Activated CD4-positive, alpha-beta T cell treated with anti-CD3 and anti-CD28 coated beads for 1 hour (primary cell): ENCODE data around the gene MALL.
"Not testable (repeated sequence)": the region's sequence is repeated elsewhere in the genome, so short reads cannot be mapped to it uniquely, and the experiment has no call there.

Source experiments
- DNase-seq: peaks from one replicate; pipeline ENCODE4 v3.0.0-alpha.2; 2020

Gene MALL

DNA sequence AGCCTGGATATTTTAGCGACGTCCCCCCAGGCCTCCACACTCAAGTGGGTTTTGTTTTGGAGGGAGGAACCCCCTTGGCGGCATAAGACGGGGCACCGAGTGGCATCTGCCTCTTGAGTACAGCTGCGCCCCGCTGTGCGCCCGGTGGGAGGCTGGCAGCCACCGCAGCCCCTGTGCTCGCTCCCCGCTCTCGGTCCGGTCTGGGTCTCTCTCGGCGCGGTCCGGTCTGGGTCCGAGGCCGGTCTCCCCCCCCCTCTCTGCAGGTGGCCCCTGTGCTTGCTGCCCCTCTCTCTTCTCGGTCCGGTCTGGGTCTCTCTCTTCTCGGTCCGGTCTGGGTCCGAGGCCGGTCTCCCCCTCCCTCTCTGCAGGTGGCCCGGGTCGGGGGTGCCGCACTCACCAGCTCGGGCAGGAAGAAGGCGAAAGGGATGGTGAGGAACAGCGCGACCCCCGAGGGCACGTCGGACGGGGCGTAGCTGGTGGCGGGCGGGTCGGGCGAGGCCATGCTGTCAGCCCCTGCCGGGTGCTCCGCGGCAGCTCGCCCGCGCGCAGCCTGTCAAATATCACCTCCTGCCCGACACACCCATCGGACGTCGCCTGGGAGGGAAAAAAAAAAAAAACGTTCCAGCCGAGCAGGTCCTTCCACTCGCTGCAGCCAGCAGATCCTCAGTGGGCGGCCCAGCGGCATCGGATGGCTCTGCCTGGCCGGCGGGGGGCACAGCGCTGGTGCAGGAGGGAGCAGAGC, at the start of gene MALL:
TSS of gene MALL (minus strand) at position 532 of the 742 bp plus-strand sequence. CDS start at position 502, 30 bp downstream.
- no peak for DNase-seq

GRCh38 chr2:110157153-110157793, 41.7 kb upstream of the MALL start:
- DNase-seq: no peak

- DNase-seq: not testable (repeated sequence)
Observed at GRCh38 chr2:110154828-110155227, 39.2 kb upstream of the MALL start.

- not testable (repeated sequence) for DNase-seq
Observed at GRCh38 chr2:110154188-110154587, 38.6 kb upstream of the MALL start.

- DNase-seq: no peak
Observed at GRCh38 chr2:110153416-110153815, 37.8 kb upstream of the MALL start.

- DNase-seq: no peak
Observed at GRCh38 chr2:110152943-110153342, 37.3 kb upstream of the MALL start.

- no peak for DNase-seq
Observed at GRCh38 chr2:110149330-110150220, 34.0 kb upstream of the MALL start.

DNA sequence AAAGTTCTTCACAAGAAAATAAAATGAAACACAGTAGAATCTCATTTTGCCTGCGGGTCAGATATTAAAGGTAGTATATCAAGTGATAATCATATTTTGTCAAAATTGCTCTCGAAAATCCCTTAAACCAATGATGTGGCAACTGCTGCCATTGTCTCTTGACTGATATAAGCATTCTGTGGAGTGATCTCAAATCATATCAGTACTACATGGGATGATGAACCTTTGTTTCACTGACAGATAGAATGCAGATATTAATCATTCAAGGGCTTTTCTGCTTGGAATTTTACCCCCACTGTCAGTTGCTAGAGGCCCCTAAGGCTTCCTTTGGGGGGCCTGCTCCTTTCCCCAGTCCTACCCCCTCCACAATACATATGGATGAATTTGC, 31.3 kb upstream of the MALL start:
- DNase-seq: no peak

DNA sequence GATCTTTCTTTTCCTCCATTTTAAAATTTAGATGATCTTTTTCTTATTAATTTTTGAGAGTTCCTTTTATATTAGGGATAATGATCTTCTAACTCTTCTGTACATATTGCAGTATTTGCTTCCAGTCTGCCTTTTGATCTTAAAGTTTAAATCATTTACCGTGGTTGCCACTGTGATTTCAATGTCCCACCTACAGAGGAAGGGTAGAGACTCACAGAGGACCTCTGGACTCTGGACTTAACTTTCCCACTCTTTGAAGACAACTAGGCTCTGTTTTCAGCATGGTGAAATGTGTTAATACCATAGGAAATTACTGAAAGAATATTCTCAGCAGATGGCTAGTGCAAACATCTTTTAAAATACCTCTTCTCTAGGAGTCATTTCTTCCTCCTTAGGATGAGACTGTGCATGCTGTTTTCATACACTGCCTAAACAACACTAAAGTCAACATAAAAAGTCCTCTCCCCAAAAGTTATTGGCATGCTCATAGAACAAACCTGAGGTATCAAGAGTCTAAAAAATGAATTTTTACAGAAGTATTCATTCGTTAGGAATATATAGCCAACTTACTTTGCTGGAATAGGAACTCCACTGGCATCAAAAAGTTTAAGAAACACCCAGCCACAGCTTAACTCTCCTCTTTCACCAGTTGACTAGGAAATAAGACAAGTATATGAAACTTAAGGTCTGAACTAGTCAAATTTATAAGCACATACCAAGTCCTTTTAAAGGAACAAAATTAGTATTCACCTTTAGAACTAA, 30.7 kb upstream of the MALL start:
- no peak for DNase-seq

GRCh38 chr2:110143982-110144381, 28.4 kb upstream of the MALL start:
- DNase-seq: no peak

DNA sequence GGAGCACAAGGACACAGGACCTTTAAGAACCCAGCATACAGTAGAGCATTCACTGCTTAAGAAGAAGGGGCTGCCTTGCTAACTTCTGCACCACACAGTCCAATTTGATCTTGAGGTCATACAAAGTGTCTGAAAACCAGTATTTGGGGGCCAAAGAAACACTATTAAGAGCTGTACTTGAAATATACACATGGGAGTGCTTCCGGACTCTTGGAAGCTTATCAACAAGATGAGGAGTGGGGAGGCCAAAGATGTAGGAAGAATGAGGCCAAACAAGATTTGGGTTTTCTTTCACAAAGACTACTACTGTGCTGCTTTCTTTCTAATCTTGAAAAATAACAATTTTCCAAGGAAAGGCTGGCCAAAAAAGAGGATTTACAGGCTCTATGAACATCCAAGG, 24.8 kb upstream of the MALL start:
- DNase-seq: no peak

- DNase-seq: no peak
Observed at GRCh38 chr2:110134025-110134424, 18.4 kb upstream of the MALL start.

- DNase-seq: no peak
Observed at GRCh38 chr2:110131166-110131565, 15.5 kb upstream of the MALL start.

DNA sequence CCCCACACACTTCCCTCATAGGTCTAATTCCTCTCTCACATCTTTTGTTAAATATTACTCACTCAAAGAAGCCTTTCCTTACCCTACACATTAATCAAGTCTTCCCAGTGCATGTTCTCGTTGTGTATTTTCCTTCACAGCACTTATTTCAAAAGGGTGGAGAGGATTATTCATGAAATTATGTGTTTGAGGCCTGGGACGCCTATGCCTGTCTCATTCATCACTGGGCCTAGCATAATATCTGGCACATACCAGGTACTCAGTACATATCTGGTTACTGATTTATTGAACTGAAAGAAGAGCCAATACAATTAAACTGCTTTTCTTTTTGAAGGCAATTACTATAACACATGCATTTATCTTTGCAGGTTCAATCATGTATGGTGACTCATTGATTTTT, 15.1 kb upstream of the MALL start:
- no peak for DNase-seq

DNA sequence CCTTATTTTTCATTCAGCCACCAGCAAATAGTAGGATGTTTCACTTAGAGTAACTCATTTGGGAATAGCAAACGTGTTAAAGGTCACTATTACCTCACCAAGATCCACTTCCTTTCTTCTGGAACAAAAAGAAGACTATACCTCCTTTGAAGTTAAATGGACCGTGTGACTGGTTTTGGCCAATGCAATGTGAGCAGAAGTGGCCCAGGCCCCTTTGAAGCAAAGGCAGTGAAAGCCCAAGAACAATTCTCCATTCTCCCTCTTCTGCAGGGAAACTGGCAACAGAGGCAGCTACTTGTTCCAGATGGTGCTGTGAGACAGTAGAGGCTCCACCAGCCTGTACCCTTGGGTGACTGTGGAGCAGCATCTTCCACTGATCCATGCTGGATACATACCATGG, 11.3 kb upstream of the MALL start:
- no peak for DNase-seq

- DNase-seq: no peak
Observed at GRCh38 chr2:110126086-110126773, 10.6 kb upstream of the MALL start.

DNA sequence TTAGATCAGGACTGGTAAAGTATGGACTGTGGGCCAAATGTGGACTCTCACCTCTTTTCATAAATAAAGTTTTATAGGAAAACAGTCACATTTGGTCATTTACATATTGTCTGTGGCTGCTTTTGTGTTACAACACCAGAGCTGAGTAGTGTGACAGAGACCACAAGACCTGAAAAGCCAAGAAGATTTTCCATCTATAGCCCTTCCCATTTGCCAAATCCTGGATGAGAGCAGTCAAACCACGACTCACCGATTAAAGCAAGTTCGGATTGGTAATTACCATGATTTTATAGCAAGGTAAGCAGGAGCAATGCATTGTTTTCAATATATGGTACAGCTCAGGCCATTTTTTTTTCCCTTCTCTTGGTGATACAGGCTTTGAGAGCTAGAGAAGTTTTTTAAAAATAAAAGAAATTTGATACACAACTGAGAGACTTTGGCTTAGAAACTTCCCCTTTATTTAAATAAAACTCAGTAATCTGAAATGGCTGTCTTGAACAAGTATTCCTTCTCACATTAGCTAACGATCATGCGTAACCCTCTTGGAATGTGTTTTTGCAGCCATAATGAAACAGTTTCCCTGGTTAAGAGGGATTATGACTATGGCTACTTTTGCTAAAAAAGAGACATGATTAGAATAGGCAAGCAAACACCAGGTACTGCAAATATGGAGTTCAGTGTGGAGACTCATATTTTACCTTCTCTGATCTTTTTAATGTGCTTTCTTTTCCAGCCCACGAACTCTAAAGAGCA, 9.5 kb upstream of the MALL start:
- DNase-seq: no peak

DNA sequence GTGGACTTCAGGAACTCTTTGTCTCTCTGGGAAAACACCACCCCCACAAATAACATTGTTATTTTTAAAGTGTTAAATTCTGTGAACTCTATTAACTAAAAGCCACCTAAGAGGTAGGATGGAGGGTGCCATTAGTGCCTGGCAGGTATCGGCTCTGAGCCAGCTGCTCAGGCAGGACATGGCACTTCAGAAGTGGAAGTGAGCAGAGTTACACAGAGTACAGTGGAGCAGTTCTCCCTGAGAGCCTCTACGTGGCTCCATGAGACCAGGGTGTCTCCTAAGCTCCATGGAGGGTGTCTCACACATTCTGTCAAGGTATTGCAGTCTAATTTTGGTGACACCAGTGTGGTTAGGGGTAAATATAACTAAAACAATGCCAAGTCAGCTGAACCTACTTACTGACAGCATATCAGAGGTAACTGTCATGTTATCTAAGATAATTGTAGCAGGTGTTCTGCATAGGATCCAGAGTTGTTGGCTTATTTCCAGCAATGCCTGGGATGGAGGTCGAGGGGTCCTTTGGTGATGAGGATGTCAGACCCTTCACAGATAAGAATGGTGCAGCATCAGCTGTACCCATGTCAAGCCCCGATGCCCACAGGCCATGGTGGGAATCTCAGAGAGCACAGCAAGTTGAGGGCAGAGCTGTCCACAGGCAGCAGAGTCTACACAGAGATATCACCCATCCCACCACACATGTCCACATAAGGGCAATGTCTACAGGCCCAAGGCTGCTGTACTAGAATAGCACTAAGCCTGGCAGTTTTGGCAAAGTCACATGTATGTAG, 8.6 kb upstream of the MALL start:
- DNase-seq: no peak

DNA sequence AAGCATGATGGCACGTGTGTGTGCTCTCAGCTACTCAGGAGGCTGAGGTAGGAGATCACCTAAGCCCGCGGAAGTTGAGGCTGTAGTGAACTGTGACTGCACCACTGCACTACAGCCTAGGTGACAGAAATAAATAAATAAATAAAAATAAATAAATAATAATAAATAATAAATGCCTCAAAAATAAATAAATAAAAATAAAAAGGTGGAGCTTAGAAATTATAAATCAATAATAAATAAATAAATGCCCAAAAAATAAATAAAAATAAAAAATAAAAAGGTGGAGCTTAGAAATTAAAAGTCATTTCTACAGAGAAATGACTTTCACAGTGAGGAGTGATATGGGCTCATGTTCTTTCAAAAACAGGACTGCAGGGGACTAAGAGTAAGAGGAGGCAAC, 6.0 kb upstream of the MALL start:
- no peak for DNase-seq

DNA sequence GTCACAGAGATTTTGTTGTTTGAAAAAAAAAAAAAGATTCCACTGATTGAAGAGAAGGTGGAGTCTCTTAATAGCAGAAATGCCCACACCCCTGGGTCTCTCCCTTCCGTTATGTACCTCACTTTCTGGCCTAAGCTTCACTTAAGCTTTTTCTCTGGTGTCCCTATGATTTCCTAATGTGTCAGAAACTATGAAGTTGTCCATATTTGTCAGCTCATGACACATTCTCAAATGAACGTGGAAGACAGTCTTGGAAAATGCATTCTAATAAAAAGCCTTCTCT, 5.4 kb upstream of the MALL start:
- no peak for DNase-seq
